ENCODE measurements around the gene CNOT4.

- TF ChIP-seq CTCF (IDR thresholded peaks at IDR 0.05) (no peak), POLR2A (IDR thresholded peaks at IDR 0.05) (no peak)
Measured at GRCh38 chr7:135322571-135323340, 187.1 kb downstream of the CNOT4 start.

Measured in body of pancreas (tissue), 4 donors.